ENCODE data around the gene OTOGL. TPM values are rescaled to one million over a fixed set of nuclear protein-coding genes. Genes with fewer than 3 reads are reported as not detected.
"Not testable (repeated sequence)": the region's sequence is repeated elsewhere in the genome, so short reads cannot be mapped to it uniquely, and the experiment has no call there.

Gene OTOGL
- polyA plus RNA-seq, 1 donor, result 0.38 TPM

DNA sequence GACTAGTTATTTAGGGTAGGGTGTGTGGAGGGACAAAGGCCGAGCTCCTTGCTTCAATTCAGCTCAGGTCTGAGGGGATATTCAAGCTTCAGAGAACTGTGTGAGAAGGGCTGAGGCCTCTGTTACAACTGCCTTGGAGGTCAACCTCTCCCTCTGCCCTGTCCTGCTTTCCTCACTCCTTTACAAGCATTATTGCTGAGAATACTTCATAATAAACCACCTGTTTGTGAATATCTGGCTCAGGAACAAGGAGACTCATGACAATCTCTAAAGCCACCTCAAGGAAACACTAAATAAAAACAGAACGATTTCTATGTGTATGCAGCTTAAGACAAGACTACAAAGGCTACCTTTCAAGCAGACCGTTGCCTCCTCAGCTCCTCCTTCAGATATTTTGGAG lies 21.7 kb downstream of the OTOGL start:
- DNase-seq (ENCODE audit: low read depth), result no peak

DNA sequence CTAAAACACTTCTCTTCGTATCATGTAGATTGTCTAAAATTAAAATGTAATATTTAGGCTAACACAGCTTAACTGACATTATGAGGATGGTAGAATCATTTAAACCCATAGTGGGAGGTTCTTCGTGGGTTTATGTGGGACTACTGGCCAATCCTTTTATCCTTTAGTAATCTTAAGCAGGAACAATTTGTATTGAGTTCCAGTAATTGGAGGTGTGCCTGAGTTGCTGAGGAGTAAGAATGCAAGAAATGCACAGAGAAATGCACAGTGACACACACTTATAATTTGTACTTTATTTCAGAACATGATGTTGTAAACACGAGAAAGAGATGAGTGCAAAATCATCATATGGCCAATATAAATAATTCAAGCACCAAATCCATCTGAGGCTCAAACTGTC lies 22.3 kb downstream of the OTOGL start:
- DNase-seq (ENCODE audit: low read depth), result no peak

DNA sequence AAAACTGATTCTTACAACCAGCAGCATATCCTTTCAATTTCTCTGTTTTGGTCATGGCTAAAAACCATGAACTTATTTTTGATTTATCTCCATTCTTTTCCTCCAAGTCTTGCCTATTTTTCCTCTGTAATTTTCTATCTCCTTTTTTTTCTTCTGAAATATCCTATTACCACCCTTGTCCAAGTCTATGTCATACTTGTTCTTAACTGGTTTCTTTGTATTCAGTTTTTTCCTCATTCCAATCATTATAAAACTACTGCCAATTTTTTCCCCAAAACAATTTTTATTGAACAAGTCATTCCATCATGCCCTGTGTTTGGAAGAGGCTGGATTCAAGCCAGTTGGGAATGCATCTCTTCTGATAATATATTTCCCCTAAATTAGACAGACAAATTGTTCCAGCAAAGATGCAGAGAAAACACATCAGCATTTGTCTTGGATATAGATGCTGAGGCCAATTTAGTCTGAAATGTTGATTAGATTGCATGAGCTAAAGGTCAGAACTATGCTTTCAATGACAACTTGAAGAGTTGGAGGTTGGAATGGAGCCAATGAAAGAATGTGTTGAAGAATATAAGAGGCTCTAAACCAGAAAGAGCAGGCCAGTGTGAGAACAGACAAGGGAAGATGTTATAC lies 30.7 kb downstream of the OTOGL start:
- DNase-seq (ENCODE audit: low read depth), result no peak

DNA sequence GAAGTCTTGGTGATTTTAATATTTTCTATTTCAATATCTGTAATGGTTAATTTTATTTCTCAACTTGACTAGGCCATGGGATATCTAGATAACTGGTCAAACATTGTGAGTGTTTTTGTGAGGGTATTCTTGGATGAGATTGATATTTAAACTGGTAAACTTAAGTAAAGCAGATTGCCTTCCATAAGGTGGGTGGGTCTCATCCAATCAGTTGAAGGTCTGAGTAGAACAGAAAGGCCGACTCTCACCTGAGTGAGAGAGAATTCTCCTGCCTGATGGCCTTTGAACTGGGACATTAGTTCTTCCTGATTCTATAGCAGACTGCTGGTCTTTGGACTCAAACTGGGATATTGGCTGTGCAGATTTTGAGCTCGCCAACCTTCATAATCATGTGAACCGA lies 36.3 kb downstream of the OTOGL start:
- DNase-seq (ENCODE audit: low read depth), result no peak

DNA sequence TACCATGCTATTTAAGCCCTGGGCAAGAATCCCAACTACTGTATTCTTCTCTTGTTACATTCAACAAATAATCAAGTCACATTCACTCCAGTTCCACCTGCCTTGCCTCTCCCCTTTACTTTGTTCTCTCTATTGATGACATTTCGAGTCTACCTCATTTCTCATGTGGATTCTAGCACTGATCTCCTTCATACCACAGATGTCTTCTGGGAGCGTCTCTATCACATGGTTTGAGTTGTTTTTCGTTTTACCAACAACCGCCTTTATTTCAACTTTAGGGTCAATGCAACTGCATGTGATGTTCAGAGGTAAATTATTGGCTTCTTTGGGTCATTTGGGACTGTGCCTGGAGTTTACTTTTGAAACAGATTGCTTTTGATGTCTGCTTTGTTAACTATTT lies 40.7 kb downstream of the OTOGL start:
- DNase-seq (ENCODE audit: low read depth), result no peak

DNA sequence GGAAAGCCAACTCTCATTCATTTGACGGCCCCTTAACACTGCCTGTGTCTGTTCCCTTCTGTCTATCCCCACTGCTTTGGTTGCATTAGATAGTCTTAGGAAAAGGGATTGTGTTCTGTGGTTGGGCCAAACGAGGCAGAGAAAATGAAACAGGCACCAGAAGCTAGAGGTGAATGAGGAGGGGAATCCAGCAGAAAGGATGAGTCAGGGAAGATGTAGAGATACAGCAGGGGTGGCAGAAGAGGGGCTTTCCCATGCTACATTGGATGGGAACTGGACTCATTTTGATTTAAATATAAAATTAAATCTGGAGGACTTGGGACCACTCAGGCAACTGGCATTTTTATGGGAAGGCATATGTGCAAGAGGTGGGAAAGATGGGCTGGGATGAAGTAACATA lies 43.3 kb downstream of the OTOGL start:
- no peak for DNase-seq (ENCODE audit: low read depth)

DNA sequence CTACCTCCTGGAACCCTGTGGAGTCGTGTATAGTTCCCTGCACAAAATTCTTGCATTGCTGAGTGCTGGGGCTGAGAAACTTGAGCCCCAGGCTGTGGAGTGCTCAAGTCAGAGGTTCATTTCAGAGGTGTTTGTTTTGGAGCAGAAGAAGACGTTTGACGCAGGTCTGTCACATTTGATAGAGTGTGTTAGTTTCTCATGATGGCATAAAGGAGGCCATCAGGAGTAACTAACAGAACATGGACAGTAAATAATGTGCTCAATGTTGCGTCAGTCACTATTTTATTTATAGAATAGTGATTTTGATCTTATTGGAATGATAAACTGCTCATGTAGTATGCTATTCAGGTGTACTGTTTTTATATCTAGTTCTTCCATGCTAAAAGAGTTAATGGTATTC lies 44.2 kb downstream of the OTOGL start:
- DNase-seq (ENCODE audit: low read depth), result no peak

DNA sequence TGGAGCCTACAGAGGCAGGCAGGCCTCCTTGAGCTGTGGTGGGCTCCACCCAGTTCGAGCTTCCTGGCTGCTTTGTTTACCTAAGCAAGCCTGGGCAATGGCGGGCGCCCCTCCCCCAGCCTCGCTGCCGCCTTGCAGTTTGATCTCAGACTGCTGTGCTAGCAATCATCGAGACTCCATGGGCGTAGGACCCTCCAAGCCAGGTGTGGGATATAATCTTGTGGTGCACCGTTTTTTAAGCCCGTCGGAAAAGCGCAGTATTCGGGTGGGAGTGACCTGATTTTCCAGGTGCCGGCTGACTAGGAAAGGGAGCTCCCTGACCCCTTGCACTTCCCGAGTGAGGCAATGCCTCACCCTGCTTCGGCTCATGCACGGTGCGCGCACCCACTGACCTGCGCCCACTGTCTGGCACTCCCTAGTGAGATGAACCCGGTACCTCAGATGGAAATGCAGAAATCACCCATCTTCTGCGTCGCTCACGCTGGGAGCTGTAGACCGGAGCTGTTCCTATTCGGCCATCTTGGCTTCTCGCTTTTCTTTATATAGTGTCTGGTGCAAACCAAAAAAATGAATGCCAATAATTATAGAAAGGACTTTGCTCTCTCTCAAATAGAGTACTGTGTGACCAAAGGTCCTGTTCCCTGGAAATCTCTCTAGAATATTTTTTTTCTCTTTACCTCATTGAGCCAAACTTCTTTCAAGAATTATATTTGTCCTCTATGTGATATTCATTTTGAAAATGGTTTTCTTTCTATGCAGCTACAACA lies 50.4 kb downstream of the OTOGL start:
- DNase-seq (ENCODE audit: low read depth), result not testable (repeated sequence)

DNA sequence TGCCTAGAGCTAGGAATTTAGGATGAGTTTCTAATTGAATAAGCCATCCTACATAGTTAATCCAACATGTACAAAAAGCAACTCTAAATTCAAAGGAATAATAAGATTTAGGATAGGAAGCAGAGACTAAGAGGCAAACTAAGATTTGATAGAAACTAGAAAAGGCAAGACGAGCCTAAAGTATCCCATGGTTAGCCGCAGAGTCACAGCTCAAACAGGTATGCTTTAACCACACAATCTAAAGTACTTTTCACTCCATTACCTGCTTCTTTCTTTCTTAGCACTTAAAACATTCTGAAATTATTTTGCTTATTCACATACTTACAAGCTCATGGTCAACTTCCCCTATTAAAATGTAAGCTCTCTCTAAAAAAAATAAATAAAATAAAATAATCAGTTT lies 51.8 kb downstream of the OTOGL start:
- no peak for DNase-seq (ENCODE audit: low read depth)

DNA sequence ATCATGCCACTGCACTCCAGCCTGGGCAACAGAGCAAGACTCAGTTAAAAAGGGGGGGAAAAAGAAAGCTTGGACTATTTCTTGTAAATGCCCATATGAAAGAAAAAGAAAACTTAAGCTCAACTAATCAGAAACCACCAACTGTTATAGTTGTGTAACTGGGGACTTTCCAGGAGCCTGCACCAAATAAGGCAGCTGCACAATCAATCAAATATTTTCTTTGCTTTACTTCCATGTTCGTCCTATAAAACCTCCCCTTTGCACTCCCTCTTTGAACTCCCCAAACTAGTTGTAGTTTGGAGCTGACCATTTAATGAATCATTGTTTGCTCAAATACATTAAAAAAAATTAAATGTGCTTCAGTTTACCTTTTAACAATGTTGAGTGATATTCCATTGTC lies 54.9 kb downstream of the OTOGL start:
- no peak for DNase-seq (ENCODE audit: low read depth)

DNA sequence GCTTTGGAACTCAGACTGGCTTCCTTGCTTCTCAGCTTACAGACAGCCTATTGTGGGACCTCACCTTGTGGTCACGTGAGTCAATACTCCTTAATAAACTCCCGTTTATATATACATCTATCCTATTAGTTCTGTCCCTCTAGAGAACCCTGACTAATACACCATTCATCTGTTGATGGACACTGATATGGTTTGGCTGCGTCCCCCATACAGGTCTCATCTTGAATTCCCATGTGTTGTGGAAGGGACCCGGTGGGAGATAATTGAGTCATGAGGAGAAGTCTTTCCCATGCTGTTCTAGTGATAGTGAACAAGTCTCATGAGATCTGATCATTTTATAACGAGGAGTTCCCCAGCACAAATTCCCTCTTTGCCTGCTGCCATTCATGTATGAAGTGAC lies 57.0 kb downstream of the OTOGL start:
- DNase-seq (ENCODE audit: low read depth), result no peak

DNA sequence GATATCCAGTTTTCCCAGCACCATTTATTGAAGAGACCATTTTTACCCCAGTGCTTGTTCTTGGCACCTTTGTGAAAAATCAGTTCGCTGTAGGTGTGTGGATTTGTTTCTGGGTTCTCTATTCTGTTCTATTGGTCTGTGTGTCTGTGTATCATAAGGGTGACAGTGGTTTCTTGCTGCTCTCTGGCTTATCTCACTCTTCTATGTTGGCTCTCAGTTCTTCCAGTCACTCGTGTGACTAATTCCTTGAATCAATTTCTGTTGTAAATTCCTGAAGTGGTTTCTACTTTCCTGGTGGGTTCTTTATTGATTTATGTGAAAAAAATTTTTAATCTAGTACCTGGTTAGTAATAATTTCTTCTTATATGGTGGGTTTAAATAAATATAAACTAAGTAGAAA lies 58.3 kb downstream of the OTOGL start:
- DNase-seq (ENCODE audit: low read depth), result no peak

DNA sequence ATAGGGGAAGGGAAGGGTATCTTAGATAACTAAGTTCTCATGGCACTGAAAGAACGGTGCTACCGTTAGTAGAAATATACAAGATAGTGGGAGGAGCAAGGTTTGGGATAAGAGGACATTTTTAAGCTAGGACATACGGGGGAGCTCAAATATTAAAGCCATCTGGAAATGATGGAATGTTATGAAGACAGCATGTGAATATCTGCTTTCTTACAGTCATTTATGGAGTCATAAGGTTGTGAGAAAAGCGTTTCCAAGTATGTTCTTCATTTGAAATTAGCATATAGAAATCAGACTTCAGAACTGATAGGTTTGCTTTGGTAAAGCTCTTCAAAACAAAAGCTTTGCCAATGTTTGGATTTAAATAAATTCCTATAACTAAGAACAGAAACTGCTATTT lies 62.3 kb downstream of the OTOGL start:
- no peak for DNase-seq (ENCODE audit: low read depth)

DNA sequence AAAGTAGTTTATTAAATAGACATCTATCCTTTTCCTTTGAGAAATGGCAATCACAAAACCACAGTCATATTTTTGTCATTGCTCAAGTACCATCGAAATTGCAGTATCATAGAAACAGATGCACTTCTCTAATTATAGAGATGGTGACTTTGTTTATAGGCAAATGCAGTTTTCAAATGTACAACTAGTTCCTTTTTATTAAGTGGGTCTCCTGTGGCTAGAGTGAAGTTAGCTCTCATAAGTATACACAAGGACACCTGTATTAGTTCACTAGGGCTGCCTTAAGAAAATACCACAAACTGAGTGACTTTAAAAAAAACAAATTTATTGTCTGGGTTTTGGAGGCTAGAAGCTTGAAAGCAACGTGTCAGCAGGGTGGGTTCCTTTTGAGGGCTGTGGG lies 62.8 kb downstream of the OTOGL start:
- DNase-seq (ENCODE audit: low read depth), result no peak

DNA sequence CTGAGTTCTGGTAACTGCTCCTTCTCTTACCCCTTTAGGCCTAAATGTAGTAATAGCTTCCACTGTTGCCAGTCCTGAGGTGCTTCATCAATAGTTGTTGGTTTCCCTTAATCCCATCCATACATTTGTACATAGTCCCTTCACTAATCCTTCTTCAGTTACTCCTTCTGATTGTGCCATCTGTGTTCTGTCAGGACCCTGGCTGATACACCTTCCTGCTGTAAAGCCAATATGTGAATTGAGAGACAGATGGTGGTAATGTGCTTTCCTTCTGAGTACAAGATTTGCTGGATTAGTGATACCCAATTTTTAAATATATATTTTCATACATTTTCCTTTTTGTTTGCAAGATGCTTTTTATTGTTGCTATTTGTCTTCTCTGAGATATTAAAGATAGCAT lies 66.4 kb downstream of the OTOGL start:
- no peak for DNase-seq (ENCODE audit: low read depth)

DNA sequence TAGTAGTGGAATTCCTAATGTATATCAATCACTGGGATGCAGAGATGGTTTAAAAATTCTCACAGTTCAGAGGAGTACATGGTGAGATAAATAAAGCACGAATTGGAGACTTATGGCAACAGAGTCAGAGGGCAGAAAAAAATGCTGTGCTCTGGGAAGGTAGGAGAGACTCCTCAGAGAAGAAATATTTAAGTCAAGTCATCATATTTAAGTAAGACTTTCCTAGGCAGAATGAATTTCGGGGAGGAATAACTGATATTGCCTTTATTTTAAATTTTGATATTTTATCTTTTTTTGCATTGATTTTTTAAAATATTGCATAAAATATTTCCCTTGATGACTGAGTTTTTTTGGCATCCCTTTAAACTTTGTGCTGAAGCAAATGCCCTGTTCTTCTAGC lies 67.4 kb downstream of the OTOGL start:
- DNase-seq (ENCODE audit: low read depth), result no peak

DNA sequence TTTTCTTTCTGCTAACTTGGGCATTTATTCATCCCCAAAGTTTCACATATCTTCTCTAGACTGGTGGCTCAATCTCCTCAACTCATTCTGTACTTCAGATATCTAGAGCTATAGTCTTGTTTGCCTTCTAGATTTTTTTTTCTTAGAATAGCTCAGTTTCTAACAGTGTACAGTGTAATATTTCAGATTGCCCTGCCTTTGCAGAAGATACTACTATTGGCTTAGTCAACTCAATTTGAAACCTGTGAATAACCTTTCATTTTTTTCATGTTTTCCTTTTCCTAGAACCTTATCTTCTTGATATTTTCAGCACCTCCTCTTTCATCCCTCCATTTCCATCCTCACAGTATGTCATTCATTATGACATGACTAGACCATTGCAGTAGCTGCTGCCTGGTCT lies 69.6 kb downstream of the OTOGL start:
- DNase-seq (ENCODE audit: low read depth), result no peak

DNA sequence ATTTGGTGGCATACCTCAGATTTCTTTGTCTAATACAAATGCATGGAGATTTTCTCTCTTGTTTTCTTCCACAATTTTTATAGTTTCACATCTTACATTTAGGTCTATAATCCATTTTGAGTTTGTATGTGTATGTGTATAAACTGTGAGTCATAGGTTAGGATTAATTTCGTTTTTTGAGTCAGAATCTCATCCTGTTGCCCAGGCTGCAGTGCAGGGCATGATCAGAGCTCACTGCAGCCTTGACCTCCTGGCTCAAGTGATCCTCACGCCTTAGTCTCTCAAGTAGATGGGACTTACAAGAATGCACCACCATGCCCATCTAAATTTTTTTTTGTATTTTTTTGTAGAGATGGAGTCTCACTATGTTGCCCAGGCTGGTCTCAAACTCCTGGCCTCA lies 71.6 kb downstream of the OTOGL start:
- DNase-seq (ENCODE audit: low read depth), result no peak

DNA sequence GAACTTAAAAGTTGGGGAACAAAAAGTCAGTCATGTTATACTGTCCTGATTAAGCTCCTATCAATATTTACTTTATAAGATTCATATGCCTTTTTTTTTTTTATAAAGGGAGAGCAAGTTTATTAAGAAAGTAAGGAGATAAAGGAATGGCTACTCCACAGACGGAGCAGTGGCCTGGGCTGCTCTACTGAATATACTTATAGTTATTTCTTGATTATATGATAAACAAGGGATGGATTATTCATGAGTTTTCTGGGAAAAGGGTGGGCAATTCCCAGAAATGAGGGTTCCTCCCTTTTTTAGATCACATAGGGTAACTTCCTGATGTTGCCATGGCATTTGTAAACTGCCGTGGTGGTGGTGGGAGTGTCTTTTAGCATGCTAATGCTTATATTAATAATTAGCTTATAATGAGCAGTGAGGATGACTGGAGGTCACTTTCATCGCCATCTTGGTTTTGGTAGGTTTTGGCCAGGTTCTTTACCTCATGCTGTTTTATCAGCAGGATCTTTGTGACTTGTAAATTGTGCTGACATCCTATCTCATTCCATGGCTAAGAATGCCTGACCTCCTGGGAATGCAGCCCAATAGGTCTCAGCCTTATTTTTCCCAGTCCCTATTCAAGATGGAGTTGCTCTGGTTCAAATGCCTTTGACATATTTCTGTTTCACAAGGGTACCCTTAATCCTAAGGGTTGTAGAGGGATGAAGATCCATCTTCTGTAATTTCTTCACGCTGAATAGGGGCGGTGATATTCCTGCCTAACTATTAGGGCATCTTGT lies 73.9 kb downstream of the OTOGL start:
- DNase-seq (ENCODE audit: low read depth), result no peak

DNA sequence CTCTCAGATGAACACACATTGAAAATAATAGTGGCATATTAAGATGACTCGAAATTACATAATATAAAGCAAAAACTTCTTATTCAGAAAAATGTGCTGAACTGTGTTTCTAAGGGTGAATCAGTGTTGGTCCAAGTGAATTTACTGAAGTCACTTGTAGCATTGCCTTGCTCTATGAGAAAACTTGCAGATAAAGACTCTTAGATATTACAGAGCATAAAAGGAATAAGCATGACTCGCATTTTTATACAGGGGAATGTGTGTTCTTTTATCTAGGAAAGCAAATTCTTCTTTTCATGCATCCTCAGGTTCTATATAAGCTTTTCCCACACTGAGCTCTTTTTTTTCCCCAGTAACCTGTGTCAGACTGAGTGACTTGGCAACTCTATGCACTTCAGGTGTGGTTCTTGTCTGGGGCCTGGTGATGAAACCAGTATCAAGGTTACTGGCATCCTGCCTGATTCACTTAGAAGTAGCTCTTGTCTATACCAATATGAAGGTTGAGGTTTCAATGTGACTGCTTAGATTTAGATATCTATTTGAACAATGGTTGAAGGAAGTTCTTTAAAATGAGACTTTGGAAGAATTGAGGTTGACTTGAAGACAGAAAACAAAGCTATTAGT lies 76.1 kb downstream of the OTOGL start:
- DNase-seq (ENCODE audit: low read depth), result no peak

DNA sequence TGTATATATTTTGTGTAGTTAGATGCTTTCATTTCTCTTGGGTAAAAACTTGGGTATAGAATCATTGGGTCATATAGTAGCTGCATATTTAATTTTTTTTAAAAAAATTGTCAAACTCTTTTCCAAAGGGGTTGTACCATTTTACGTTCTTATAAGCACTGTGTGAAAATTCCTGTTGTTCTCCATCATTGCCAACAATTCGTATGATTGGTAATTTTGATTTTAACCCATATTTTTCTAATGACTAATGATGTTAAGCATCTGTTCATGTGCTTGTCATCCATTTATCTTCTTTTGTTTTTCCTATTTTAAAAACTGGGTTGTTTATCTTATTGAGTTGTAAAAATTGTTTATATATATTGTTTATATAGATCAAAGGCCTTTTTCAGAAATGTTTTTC lies 77.4 kb downstream of the OTOGL start:
- no peak for DNase-seq (ENCODE audit: low read depth)

DNA sequence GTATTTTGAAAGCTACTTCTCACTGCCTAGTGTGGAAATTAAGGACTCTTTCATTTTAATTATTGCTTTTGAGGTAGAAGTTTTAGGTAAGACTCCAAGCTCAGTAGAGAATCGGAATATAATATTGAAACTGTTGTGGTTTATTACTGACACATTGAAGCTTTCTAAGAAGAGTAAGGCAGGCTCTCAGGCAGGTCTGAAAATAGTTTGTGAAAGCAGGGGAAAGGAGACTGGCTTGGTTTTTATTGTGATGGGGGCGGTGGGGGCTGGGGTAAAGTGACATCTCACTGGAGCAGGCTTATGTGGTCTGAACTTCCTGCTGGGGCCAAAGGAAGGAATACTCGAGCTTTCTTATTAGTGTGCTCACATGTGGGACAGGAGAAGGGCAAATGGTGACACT lies 79.5 kb downstream of the OTOGL start:
- no peak for DNase-seq (ENCODE audit: low read depth)

DNA sequence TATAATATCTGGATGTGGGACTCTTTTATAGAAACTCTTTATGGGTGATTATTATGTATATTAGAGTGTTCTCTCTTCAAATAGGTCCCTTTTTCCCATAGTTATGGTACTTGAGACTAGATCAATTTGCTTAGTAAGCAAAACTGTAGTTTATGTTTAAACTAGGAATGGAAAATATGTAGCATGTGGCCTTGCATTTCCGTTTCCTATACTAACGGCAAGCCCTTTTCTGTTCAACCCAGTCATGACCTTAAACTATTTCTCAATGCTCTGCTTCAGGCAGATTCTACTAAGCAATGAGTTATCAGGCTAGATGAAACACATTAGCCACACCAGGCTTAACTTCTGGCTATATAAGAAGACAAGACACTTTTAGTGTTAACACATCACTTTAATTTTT lies 84.6 kb downstream of the OTOGL start:
- no peak for DNase-seq (ENCODE audit: low read depth)
